ENCODE data around the gene TTC9.
"Not testable (repeated sequence)": the region's sequence is repeated elsewhere in the genome, so short reads cannot be mapped to it uniquely, and the experiment has no call there.

- not testable (repeated sequence) for TF ChIP-seq SIN3A (IDR thresholded peaks at IDR 0.05; ENCODE audit: borderline replicate concordance in 2 of 2, control insufficient read depth in 1 of 2, low read depth in 2 of 2, low read length in 2 of 2); THAP7 (CRISPR knock-in tag; IDR thresholded peaks at IDR 0.05); EZH2 (IDR thresholded peaks at IDR 0.05; ENCODE audit: borderline replicate concordance, low read depth, low read length); USF2 (CRISPR knock-in tag; IDR thresholded peaks at IDR 0.05); RBBP5 (IDR thresholded peaks at IDR 0.05; ENCODE audit: borderline replicate concordance, insufficient read depth, low read length, poor library complexity, severe bottlenecking)
These were observed 62.0 kb downstream of the TTC9 start for GRCh38 chr14:70703621-70704168.
